Activated CD4-positive, alpha-beta T cell treated with anti-CD3 and anti-CD28 coated beads for 48 hours (primary cell): ENCODE results near the gene ERC2.

Experiments
- DNase-seq: peaks from one replicate; pipeline ENCODE4 v3.0.0-alpha.2; 2020

ERC2 gene

DNA sequence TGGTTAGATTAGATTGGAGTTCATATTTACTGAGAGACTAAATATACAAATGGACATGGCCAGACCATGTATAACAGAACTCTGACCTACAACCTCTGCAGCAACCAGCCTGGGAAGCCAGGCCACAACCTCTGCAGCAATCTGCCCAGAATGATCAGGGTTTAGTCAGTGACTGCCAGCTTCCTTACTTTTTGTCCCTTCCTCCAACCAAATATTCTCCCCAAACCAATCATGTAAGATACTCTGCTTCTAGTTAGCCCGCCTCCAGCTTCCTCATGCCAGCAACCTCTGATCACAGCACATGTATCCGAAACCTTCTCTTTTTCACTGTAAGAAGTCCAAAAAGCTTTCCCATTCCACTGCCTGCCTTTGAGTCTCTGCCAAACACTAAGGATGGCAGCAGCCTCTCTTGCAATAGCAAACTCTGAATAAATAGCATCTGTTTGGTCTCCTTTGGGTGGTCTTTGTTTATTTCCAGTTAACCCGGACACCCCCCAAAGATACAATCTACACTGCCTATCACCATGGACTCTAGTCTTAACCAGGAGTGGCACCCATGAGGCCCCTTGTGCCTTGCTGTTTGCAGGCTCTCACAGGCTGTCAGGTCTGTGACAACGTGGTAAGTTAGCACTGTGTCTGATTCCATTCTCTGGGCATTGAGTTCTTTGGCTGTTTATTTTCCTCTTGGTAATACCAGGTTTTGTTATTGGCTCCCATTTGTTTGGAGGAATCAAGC is 102.2 kb downstream of the ERC2 start:
- DNase-seq, result no peak

- no peak for DNase-seq
These were observed 103.6 kb downstream of the ERC2 start for GRCh38 chr3:56364665-56365064.

GRCh38 chr3:56363720-56364119 is 104.5 kb downstream of the ERC2 start:
- no peak for DNase-seq

DNA sequence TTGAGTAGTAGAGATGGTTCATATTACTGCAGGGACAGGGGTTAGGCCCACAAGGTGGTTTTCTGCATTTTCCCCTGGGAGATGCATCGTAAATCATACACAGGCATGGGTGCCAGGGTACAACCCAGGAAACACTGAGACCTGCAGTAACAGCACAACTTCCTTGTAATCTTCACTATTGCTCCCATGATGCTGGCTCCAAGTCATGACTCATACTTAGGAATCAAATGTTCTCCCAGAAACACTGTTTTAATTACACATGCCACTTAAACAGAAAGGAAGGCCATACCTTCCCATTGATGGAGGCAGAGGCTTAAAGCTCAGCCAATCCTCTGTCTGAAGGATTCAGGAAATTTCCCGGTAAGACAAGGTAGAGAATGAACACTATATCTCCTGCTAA is 106.5 kb downstream of the ERC2 start:
- DNase-seq, result no peak

- DNase-seq, result no peak
These were observed 111.0 kb downstream of the ERC2 start for GRCh38 chr3:56357266-56357665.

- DNase-seq, result no peak
These were observed 111.5 kb downstream of the ERC2 start for GRCh38 chr3:56356808-56357207.

GRCh38 chr3:56355570-56356185 is 112.6 kb downstream of the ERC2 start:
- DNase-seq, result no peak

- DNase-seq, result no peak
These were observed 116.7 kb downstream of the ERC2 start for GRCh38 chr3:56351537-56351936.

DNA sequence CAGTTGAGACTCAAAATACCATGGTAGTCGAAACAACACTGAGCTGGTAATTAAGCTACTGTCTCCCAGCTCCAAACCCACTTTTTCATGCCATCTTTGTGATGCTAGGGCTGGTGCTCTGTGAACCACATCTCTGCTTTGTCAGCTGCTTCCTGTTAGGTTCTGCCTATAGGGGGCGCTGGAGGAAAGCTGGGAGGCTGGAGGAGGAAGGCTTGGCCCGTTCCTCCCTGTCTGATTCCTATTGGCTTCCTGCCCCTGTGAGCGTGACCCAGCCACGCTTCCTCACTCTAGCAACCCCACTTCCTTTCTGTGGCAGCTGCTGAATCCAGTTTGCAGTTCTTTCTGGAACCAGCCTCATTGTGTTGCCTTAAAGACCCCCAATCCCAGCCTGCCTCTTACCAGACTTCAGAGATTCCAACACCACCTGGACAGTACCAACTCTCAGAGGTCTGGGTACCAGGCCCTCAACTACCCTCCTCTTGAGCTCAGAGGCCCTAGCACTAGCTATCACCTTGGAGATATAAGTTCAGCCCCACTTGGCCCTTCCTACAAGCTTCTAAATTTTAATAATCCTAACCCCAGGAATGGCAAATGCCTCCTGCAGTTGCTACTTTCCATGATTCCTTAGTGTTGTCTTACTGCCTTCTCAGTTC is 120.9 kb downstream of the ERC2 start:
- peak; percentile 69 for DNase-seq

DNA sequence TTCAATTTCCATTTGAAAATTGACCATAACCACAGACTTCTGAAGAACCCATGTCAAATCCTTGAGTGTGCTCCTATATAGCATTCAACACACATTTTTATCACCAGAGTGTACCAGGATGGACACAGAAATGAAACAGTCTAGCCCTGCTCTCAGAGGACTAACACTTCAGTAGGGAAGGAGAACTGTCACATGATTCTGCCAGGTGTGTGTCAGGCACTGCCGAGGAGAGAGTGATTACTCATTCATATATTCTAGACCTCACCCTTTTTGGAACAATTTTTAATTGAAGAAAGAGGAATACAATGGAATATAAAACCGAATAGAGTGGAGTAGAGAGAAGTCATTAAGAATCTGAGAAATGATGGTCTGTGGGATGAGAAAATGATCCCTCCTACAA is 125.8 kb downstream of the ERC2 start:
- no peak for DNase-seq

GRCh38 chr3:56339671-56340070 is 128.6 kb downstream of the ERC2 start:
- no peak for DNase-seq

DNA sequence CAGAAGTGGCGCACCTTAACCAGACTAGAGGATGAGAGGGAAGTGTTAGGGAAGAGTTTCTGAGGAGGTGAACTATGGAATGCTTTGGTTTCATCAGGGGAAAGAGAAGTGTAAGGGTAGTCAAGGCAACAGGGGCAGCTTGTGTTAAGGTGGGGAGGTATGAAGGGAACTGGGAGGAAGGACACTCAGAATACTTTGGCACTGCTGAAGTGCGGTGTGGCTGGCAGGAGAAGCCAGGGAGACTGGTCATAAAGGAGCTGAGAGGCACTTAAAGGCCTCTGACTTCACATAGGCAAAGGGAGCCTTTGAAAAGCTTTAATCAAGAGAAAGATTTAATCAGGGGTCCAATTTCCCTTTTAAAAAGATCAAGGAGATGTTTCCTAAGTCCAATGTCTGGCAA is 129.0 kb downstream of the ERC2 start:
- DNase-seq, result no peak

GRCh38 chr3:56336023-56336422 is 132.2 kb downstream of the ERC2 start:
- no peak for DNase-seq

GRCh38 chr3:56324473-56324872 is 143.8 kb downstream of the ERC2 start:
- DNase-seq, result no peak

GRCh38 chr3:56323986-56324420 is 144.3 kb downstream of the ERC2 start:
- DNase-seq, result no peak

GRCh38 chr3:56322862-56323261 is 145.4 kb downstream of the ERC2 start:
- DNase-seq, result no peak

DNA sequence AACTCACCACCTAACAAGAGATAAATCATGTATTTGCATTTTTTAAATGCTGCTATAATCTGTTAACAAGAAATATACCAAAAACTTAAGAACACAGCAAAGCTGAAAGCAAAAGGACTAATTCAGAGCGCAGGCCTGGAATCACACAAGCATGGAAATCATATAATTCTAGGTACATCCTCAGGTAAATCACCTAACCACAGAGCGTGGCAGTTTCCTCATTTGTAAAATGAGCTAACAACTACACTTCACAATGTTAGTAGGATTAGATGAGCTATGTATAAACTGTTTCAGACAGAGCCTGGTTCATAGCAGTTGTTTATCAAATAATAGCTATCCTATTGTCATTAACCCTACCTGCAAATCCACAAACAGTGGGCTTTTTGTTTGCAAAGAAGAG is 146.4 kb downstream of the ERC2 start:
- DNase-seq, result no peak

DNA sequence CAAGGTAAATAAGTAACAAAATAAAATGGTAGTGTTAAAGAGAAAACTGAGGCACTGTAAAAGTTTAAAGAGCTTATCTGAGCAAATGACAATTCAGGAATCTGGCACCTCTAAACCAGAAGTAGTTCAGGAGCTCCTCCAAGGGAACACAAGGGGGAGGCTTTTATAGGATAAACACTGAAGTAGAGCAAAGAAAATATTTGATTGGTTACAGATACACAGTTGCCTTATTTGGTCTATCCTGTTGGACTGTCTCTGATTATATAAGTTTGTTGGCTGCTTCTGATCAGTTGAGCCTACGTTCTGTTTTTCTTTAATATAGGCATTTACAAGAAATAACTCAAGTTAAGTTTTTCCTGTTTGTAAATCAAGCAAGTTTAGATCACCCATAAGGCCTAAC is 146.9 kb downstream of the ERC2 start:
- no peak for DNase-seq

DNA sequence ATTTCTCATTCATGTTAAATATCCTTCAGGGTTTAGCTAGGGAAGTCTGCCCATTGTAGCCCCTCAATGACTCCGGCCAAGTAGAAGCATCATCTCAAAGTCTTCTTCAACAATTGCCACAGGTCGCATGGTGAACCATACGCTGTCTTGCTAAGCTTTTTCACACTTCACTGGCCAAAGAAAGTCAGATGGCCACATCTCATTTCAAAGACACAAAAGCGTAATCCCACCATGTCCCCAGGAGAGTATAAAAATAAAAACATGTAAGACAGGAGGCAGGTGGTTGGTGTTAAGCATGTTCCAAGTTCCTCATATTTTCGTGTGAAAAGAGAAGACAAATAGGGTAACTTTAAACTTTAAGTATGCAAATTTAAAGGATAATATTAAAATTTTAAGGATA is 147.4 kb downstream of the ERC2 start:
- no peak for DNase-seq

DNA sequence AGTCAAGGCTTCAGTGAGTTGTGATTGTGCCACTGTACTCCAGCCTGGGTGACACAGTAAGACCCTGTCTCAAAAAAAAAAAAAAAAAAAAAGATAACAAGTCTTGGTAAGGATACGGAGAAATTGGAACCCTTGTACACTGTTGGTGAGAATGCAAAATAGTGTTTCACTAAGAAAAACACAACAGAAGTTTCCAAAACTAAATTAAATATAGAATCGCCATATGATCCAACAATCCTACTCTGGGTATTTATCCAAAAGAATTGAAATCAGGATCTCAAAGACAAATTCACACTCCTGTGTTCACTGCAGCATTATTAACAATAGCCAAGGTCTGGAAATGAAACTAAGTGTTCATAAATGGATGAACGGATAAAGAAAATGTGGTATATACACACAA is 149.4 kb downstream of the ERC2 start:
- no peak for DNase-seq

DNA sequence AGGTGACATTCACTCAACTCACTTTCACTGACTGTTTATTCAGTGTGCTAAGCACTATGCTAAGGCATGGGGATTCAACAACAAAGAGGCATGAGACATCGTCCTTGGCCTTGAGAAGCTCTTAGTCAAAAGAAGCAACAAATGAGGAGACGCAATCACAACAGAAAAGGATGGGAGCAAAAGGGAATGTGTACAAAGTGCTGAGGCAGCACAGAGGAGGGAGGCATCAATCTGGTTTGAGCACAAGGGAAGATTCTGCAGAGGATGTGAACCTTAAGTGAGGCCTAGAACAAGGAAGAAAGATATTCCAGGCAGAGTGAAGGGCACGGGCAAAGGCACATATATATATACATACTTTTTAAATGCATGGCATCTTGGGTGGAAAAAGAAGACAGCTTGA is 151.3 kb downstream of the ERC2 start:
- DNase-seq, result no peak

DNA sequence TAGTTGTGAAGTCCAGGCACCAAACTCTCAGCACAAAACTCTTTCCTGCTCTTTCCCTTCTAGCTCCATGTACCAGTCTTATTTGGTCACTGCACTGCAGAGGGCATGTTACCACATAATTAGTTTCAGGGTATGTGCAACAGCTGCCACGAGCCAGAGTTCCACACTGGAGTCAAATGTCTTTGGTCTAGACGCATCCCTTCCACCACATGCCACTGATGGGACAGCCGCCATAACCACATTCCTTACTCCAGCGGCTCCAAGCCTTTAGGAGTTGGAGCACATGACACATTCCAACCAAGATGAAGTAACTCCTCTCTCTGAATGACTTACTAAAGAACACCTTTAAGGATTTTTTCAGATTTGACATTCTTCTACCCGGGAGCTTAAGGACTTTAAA is 153.4 kb downstream of the ERC2 start:
- DNase-seq, result no peak

DNA sequence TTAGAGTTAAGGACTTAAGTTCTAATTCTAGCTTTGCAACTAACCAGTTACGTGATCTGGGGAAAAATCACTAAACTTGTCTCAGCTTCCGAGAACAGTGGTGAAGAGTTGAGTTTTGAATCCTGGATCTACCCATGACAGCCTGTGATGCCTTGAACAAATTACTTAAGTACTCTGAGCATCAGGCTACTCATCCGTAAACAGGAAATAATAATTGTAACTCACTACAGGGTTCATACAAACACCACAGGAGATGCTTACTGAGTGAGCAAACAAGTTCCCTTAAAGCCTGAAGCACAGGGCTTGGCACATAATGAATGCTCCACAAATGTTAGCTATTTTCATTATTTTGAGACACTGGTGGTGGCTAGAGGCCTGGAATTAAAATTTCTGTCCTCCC is 158.8 kb downstream of the ERC2 start:
- DNase-seq, result no peak

DNA sequence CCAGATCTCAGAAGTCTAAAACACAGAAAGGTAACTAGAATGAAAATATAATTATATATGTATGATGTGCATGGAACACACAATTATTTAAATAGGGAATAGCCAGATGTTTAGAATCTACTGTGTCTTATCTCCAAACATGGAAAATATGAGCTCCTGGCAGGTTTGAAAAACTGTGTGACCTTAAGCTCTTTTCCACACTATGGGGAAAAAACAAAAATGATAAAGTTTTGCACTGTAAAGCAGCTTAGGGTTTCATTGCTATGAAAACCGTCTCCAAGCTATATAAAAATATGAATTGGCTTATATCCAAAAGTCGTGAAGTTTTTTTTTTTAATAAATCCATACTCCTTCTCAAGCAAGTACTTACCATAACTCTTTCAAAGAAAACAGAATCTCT is 159.8 kb downstream of the ERC2 start:
- DNase-seq, result no peak
